ENCODE measurements around the gene SFTPD. TPM values are rescaled to one million over a fixed set of nuclear protein-coding genes. Genes with fewer than 3 reads are reported as not detected.
A peak's percentile ranks its signal among the peaks of the same experiment; 100 is the strongest.
"Not testable (repeated sequence)": the region's sequence is repeated elsewhere in the genome, so short reads cannot be mapped to it uniquely, and the experiment has no call there.

SFTPD gene
- total and polyA plus RNA-seq, 12 donors: 0.22 to 2.2 (median 0.79) TPM; not detected in 1

DNA sequence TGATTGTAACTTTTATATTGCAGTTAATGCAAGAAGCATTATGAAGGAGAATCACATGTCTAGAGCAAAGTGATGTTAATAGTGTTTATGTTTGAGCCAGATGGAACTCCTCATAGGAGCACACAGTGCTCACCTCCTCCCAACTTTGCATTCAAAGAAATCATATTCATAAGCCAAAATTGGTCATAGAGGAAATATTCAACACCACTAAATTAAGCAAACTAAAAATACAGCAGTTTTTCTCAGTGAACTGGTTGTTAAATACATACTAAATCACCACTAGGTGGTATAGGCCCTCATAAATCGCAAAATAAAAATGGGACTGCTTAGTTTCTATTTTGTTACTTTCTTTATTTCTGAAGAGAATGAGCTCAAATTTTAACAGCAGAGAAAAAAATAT is 34.4 kb downstream of the SFTPD start:
- H3K36me3 ChIP-seq; intact Hi-C loops (cut with DNase I); H3K4me3 ChIP-seq; DNase-seq; H3K9me3 ChIP-seq; H3K27me3 ChIP-seq: not testable (repeated sequence)
- peak overlapping the region in 4 of 10 donors; percentile 11 to 43 (median 22) for H3K27ac ChIP-seq
- peak in 2 of 8 donors; percentile 46 to 47 for ATAC-seq
- TF ChIP-seq, protein P1, sequence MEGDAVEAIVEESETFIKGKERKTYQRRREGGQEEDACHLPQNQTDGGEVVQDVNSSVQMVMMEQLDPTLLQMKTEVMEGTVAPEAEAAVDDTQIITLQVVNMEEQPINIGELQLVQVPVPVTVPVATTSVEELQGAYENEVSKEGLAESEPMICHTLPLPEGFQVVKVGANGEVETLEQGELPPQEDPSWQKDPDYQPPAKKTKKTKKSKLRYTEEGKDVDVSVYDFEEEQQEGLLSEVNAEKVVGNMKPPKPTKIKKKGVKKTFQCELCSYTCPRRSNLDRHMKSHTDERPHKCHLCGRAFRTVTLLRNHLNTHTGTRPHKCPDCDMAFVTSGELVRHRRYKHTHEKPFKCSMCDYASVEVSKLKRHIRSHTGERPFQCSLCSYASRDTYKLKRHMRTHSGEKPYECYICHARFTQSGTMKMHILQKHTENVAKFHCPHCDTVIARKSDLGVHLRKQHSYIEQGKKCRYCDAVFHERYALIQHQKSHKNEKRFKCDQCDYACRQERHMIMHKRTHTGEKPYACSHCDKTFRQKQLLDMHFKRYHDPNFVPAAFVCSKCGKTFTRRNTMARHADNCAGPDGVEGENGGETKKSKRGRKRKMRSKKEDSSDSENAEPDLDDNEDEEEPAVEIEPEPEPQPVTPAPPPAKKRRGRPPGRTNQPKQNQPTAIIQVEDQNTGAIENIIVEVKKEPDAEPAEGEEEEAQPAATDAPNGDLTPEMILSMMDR (IDR thresholded peaks at IDR 0.05): peak in 5 of 9 donors; percentile 10 to 35 (median 22)
- WGBS, 2 donors: 69 to 77% methylated on average over 1 of the region's 1 CpG
- peaks cover 0 to 19% (median 0%) of the 10 kb centered on the region in 9 donors for H3K4me1 ChIP-seq

DNA sequence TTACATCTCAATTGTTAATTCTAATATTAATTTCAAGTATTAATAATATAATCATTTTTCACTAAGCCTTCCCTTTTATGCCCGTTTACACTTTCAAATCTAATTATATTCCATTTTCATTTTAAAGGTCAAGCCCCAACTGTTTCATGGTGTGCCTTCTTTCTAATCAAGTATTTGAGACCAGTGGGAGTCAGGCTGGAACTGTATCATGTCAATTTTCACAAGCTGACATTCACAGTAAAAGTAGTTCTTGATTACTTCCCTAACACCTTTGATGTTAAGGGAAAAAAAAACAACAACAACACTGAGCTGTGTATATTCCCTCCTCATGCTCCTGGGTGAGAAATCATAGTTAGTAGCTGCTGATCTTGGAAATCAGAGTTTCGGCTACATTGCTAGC is 38.1 kb downstream of the SFTPD start:
- H3K27me3 ChIP-seq: peaks cover 0 to 3% (median 0%) of the 10 kb centered on the region in 7 donors
- WGBS, 2 donors: 58 to 74% methylated on average over 2 of the region's 2 CpGs
- intact Hi-C loops (cut with DNase I): no loop called here
- peaks cover 0 to 3% (median 0%) of the 10 kb centered on the region in 11 donors for H3K9me3 ChIP-seq
- peak overlapping the region in 6 of 10 donors; percentile 12 to 36 (median 22) for H3K4me3 ChIP-seq
- TF ChIP-seq, protein P1 (IDR thresholded peaks at IDR 0.05): no peak
- peak in 5 of 8 donors; percentile 30 to 71 (median 49) for ATAC-seq
- H3K4me1 ChIP-seq: peaks cover 0 to 28% (median 3%) of the 10 kb centered on the region in 9 donors
- peak overlapping the region in 7 of 10 donors; percentile 33 to 79 (median 66) for H3K27ac ChIP-seq
- no peak for DNase-seq
- peaks cover 0 to 20% (median 0%) of the 10 kb centered on the region in 9 donors for H3K36me3 ChIP-seq

- peak overlapping the region in 8 of 10 donors; percentile 7 to 79 (median 52) for H3K27ac ChIP-seq
- WGBS, 2 donors: 72 to 78% methylated on average over 3 of the region's 3 CpGs
These were observed 38.6 kb downstream of the SFTPD start for GRCh38 chr10:79910344-79910743.

More at GRCh38 chr10:79910344-79910743, 38.6 kb downstream of the SFTPD start:
- H3K4me1 ChIP-seq: peaks cover 0 to 33% (median 4%) of the 10 kb centered on the region in 9 donors
- peak overlapping the region in 6 of 10 donors; percentile 12 to 36 (median 22) for H3K4me3 ChIP-seq
- no peak for DNase-seq
- H3K27me3 ChIP-seq: peaks cover 0 to 7% (median 0%) of the 10 kb centered on the region in 7 donors
- intact Hi-C loops (cut with DNase I): no loop called here
- H3K9me3 ChIP-seq: peaks cover 0 to 3% (median 0%) of the 10 kb centered on the region in 11 donors
- peak in 4 of 8 donors; percentile 66 to 73 (median 69) for ATAC-seq
- TF ChIP-seq, protein P1 (IDR thresholded peaks at IDR 0.05): no peak
- H3K36me3 ChIP-seq: peaks cover 0 to 20% (median 0%) of the 10 kb centered on the region in 9 donors
